Hematopoietic multipotent progenitor cell treated with erythropoietin and hydrocortisone succinate and interleukin-3 and kit ligand, for 4 days (in vitro differentiated cells): ENCODE data around the gene USP11.

ENCODE experiments used
- DNase-seq: peaks from one replicate; pipeline ENCODE4 v3.0.0-alpha.2; 2015

USP11 gene

DNA sequence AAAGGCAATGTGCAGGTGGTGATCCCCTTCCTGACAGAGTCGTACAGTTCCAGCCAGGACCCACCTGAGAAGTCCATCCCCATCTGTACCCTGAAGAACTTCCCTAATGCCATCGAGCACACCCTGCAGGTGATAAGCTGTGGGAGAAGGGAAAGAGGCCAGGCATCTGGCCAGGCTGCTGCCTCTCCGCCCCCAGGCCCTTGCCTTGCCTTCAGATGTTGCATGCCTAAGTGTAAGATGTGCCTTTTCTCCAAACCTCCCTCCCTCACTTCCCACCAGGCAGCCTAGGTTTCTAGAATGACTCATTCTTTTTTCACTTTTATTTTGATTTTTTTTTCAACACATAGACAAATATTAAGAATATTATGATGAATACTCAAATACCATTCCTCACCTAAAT is 26.5 kb upstream of the USP11 start:
- DNase-seq = no peak

DNA sequence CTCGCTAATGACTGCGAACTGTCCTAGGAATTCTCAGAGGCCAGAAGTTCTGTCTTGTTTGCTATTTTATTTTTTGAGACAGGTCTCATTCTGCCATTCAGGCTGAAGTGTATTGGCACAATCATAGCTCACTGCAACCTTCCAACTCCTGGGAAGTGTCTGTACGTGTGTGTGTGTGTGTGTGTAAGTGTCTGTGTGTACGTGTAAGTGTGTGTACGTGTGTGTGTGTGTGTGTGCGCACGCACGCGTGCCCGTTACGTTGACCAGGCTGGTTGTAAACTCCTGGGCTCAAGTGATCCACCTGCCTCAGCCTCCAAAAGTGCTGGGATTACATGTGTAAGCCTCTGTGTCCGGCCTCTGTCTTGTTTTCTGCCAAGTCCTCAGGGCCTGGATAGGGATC is 24.7 kb upstream of the USP11 start:
- no peak for DNase-seq

DNA sequence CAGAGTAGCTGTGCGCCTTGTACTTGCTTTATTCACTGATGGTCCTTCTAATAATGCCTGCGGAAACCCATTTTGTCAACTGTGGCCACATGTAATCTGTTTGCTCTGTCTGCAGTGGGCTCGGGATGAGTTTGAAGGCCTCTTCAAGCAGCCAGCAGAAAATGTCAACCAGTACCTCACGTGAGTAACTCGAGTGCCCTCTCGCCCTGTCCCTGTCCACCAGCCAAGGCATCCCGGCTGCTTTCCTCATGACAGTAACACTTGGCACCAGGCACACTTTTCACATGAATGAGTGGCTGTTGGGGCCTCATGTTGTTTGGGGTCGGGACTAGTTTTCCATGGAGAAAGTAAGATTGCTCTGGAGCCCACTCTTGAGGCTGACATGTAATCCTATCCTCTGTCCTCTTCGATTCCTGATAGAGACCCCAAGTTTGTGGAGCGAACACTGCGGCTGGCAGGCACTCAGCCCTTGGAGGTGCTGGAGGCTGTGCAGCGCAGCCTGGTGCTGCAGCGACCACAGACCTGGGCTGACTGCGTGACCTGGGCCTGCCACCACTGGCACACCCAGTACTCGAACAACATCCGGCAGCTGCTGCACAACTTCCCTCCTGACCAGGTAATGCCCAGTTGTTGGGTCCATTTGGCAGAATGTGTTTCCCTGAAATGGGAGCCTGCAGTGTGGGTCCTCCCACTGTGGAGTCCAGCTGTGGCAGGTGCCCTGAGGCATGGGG is 23.1 kb upstream of the USP11 start:
- DNase-seq = no peak

DNA sequence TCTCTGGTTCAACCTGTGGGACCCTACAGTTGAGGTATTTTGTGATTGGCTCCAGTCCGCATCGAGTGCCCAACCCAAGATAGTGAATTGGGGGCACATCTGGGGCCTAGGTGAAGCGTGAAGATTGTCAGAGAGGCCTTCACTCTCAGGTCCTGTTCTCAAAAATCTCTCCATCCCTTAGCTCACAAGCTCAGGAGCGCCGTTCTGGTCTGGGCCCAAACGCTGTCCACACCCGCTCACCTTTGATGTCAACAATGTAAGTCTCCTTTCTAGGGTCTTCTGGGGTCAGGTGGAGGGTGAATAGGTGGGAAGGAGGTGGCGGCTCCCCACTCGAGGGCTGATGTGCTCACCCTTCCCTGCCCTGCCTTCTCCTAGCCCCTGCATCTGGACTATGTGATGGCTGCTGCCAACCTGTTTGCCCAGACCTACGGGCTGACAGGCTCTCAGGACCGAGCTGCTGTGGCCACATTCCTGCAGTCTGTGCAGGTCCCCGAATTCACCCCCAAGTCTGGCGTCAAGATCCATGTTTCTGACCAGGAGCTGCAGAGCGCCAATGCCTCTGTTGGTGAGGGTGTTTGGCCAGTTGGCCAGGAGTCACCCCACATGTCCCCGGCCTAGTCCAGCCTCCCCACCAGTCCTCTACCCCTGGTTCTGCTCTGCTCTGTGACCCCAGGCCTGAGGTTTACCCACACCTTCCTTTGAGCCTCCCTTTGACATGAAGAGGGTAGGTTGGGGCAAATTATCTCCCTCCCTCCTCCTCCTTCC is 22.0 kb upstream of the USP11 start:
- DNase-seq = no peak

DNA sequence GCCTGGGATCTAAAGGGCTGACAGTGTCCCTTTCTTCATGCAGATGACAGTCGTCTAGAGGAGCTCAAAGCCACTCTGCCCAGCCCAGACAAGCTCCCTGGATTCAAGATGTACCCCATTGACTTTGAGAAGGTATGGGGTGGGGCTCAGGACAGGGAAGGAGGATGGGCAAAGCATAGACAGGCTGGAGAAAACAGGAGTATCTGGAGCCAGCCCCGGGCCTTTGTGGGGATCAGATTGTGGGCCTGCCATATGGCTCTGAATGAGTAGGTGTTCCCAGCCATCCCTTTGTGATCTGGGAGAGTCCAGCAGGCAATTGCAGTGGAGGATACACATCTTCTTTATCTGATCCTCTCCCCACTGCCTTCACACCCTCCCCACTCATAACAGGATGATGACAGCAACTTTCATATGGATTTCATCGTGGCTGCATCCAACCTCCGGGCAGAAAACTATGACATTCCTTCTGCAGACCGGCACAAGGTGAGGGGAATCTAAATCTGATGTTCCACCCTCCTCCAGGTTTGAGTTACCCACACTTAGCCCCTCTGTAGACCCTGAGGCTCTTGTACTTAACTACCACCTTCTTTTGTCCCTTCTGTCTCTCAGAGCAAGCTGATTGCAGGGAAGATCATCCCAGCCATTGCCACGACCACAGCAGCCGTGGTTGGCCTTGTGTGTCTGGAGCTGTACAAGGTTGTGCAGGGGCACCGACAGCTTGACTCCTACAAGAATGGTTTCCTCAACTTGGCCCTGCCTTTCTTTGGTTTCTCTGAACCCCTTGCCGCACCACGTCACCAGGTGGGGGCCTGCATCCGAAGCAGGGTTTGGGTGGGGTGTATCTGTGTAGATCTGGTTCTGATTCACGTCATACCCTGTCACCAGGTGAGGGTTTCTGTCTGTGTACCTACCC is 20.2 kb upstream of the USP11 start:
- DNase-seq = no peak

DNA sequence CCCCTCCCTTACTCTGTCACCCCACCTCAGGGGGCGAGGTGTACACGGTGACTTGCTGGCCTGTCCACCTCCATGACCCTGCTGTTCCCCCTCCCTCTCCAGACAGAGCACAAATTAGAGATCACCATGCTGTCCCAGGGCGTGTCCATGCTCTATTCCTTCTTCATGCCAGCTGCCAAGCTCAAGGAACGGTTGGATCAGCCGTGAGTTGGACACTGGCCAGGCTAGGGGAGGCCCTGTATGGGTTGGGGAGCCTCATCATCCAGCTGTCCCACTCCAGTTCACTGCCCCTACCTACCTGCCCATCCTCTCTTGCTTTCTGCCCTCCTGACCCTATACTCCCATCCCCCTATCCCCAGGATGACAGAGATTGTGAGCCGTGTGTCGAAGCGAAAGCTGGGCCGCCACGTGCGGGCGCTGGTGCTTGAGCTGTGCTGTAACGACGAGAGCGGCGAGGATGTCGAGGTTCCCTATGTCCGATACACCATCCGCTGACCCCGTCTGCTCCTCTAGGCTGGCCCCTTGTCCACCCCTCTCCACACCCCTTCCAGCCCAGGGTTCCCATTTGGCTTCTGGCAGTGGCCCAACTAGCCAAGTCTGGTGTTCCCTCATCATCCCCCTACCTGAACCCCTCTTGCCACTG is 18.3 kb upstream of the USP11 start:
- no peak for DNase-seq

DNA sequence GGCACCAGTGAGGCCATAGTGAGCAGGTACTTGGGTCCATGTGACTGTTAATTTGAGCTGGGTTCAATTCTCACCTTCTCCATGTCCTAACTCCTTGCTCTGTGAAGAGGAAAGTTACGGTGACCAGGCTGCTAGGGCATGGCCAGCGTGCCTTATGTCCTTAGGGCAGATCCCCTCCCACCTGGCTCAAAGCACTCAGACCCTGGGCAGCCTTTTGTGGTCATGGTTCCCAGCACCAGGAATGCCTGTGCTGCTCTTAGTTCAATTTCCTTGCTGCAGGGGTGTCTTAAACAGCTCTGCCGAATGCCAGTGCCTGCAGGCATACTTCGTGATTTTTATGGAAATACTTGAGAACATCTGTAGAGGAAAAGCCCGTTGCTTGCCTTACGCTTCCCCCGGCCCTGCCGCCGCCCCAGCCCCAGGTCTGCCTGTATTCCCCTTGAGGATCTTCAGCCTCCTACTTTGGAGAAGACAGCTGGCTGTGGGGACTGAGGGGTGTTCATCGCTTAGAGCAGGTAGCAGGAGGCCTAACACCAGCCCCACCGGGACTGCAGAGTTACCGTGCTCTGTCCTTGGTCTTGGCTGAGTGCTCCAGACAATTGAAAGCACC is 17.4 kb upstream of the USP11 start:
- DNase-seq = no peak

DNA sequence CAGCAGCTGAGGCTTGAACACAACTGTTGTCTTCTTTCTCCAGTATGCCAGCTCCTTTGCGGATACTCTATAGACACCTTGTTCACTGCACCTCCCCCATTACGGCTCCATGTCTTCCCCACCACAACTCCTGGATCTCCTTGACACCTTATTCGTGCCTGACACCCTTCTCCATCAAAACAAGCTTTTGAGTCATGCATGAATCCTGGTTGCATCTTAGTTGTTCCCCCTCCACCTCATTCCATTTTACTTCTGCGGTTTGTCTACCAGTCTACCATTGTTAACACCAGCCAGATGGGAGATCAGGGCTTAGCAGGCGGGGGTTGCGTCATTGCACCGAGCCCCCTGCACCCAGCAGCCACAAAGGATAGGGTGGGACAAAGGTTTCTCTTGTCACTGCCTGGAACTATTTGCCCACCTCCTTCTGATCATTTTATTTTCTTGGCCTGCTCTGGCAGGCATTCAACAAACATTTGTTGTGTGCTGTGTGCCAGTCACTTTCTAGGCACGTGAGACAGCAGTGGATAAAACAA is 16.4 kb upstream of the USP11 start:
- DNase-seq = no peak

DNA sequence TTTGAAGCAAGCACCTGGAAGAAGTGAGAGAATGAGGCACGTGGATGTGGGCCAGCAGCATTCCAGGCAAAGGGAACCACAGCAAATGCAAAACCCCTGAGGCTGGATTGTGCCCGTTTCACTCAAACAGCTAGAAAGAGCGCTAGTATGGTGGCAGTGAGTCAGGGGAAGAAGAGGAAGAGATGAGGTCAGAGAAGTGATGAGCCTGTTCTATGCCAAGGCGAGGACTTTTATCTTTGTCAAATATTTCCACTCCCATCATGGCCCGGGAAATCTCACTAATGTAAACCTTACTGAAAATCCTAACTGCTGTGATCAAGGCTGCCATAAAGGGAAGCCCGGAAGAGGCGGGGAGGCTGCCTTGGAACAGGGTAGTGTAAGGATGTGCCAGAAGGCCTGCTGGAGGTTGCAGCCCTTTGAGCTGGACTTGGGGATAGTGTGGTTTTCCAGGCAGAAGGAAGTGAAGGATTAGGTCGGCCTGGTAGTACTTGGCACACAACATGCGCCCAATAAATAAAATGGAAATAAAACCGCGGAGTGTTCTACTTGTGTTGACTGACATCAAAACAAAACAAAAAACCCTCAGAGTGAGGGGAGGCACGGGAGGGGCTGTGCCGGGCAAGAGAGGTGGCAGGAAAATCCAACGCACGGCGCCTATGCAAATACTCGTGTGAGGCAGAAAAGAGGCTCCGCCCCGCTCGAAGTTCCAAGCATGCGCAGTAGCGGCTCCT is 15.5 kb upstream of the USP11 start:
- DNase-seq = peak; percentile 40

DNA sequence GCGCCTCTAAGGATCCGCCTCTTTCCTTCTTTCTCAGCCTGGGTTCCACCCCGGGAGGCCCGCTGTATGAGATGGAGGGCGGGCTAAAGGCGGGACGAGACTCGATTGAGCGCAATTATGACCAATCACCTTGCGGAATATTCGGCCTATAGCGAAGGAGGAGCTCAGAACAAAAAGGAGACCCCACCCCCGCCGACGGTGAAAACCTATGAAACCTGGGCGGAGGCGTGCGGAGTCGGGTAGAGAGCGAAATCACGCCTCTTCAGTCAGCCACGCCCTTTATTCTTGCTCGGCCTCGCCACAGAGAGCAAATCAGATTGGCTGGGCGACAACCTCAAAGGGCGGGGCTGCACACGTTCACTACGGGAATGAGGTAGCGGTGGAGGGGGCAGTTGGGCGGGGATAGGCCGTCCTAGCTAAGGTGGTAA is 14.9 kb upstream of the USP11 start:
- peak; percentile 98 for DNase-seq

DNA sequence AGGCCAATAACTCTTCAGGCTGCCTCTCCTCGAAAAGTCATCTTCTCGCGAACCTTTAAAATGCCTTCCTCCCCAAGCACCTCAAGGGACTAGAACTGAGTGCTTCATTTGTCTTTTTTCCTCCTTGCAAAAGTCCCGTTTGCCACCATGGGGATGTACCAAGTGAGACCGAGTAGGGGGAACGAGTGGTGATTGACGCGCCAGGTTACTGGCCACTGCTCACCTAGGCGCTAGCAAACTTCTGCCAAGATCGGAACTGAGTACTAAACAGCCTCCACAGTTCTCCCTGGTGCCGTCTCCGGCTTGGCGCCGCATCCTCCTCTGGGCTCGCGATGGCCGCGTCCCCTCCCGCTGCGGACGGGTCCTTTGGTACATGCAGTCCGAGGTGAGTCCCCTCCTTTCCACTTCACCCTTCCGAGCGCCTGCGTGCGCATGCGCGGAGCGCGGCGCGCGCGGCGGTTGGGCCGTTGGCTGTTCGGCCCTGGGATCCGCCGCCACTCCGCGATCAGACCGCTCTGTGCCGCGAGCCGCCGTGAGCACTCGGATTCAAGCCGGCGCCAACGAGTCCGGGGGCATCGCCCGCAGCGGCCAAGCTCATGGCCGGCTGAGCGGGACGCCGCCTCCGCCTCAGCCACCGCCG is 14.4 kb upstream of the USP11 start, which contains the start of gene CDK16:
CDK16 (plus strand) TSS at position 402 of the 640 bp plus-strand sequence. CDS start 4,877 bp downstream, outside the sequence.
- peak; percentile 85 for DNase-seq

DNA sequence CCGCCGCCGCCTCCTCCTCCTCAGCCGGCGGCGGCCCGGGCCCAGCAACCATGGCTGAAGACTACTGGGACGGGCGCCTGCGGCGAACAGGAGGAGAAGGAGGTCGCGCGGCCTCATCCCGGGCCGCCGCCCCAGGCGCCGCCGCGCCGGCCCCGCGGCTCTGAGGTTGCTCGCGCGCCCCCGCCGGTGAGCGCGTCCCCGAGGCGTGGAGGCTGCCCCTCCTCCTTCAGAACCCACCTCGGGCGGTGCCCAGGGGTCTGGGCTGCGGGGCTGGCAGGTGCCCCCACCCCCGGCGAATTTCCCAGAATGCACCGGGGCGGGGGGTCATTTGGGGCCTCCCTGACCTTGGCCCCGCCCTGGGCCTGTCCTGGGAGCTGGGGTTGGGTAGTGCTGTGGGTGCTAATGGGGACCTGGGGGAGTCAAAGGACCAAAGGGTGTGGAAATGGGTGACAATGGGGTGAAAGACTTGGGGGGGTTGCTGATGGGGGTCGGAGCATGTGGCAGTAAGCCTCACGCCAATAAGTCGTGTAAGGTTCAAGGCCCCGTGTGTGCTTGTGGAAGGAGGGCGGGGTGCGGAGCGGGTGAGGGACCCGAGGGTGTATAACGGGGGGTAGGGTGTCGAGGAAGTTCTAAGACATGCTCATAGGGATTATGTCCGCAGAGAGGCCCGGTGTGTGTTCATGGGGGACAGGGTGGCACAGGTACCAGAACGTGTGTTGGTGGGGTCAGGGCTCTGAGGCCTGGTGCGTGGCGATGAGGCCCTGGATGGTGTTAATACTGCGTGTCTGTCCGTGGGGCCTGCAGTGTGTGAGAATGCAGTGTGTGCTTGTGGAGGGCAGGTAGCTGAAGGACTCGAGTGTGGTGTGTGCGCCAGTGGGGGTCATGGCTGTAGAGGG is 13.6 kb upstream of the USP11 start:
- peak; percentile 66 for DNase-seq

DNA sequence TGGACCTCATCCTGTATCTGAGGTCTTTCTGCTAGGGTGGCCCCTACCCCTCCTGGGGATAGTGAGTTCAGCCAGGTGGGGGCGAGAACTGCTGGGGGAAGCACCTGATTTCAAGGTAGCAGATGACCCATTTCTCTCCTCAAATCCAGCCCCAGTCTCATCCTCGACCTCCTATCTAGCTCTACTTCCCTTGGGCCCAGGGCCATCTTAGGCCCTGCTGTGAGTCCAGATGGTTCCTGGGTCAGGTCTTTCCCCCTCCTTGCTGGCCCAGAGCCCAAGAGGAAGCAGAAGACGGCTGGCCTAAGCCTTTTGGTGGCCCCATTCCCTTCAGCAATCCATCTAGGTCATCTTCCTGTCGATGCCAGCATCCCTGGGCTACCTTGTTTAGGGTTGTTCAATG is 11.1 kb upstream of the USP11 start:
- DNase-seq = no peak

DNA sequence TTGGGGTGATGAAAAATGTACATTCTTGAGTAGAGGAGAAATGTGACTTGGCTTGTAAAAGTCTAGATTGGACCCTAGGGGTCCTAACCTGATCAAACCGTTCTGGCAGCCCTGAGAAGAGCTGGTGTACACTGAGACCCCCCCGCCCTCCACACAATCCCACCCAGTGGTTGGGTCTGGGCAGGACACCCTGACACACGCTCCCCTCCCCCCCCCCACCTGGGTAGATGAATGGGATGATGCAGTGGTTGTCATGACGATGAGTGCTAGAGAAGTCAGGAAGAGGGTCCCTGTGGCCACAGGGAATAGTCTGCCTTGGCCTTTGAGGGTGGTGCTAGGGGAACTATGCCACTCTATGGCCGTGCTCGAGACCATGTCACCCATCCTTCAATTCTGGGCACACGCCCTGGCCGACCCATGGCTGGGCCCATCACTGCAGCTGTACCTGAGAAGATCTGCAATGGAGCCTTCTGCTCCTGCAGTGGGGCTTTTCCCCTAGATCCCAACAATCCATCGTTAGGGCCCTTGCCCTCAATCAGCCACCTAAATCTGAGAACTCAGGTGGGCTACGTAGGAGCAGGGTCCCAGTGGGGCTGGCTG is 10.0 kb upstream of the USP11 start:
- DNase-seq = no peak

DNA sequence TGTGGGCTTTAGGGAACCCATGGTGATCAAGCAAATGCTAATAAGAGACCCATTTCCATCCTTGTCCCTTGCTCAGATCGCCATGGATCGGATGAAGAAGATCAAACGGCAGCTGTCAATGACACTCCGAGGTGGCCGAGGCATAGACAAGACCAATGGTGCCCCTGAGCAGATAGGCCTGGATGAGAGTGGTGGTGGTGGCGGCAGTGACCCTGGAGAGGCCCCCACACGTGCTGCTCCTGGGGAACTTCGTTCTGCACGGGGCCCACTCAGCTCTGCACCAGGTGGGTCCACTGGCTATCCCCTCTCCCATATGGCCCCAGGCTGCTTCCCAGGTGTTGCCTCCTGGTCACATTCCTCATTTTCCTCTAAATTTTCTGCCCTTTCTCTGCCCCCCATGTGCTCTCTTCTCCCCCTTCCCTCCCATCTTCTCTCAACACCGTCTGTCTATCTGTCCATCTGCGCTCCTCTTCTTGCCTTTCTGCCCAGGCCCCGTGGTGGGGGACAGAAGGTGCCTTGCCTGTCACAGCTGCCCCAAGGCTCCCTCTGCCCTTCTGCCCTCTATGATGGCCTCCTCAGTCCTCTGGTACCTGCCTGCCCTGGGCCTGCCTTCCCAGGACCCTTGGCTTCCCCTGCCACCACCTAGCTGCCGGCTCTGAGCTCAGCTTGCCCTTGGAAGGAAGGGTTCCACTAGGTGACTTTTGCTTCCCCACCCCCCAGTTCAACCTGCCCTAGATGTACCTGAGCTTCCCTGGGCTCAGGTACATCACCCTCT is 9.1 kb upstream of the USP11 start:
- DNase-seq = no peak

DNA sequence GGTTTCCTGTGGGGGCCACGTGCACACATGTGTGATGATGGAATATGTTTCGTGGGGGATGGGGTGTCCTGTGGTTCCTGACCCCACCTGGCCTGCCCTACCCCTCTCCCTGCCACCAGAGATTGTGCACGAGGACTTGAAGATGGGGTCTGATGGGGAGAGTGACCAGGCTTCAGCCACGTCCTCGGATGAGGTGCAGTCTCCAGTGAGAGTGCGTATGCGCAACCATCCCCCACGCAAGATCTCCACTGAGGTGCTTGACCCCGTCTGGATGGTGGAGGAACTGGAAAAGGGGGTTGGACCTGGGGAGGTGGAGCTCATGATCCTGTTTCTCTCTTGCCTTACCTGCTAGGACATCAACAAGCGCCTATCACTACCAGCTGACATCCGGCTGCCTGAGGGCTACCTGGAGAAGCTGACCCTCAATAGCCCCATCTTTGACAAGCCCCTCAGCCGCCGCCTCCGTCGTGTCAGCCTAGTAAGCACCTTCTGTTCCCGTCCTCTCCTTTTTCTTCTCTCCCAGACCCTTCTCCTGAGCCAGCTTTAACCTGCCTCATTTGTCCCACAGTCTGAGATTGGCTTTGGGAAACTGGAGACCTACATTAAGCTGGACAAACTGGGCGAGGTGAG is 8.4 kb upstream of the USP11 start:
- DNase-seq = no peak

DNA sequence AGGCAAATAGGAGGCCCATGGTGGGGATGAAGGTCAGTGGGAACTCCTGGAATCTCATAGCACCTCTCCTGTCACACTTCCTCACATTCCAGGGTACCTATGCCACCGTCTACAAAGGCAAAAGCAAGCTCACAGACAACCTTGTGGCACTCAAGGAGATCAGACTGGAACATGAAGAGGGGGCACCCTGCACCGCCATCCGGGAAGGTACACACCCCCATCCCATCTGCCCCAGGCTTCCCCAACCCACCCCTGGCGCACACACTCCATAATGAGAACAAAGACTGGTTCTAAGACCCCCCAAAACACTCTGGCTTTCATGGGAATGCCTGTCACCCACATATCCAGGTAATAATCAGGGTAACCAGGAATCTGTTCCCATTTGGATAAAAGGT is 7.9 kb upstream of the USP11 start:
- DNase-seq = no peak

DNA sequence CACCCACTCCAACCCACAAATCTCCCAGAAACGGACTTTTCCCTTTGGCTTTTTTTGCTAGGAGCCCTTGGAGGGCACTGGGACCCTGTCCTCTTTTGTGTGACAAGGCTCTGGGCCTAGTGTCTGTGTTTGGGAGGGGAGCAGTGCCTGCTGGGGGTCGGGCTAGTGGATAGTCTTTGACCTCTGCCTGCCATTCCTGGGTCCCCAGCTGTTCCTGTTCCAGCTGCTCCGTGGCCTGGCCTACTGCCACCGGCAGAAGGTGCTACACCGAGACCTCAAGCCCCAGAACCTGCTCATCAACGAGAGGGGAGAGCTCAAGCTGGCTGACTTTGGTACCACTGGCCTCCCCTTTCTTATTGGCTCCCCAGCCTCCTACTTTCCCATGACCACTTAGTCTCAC is 6.7 kb upstream of the USP11 start:
- no peak for DNase-seq
